ENCODE measurements around the gene ANKRD27. TPM values are rescaled to one million over a fixed set of nuclear protein-coding genes. Genes with fewer than 3 reads are reported as not detected.

Gene ANKRD27
- total and polyA plus RNA-seq, 11 donors: 5.8 to 47.5 (median 17.9) TPM

DNA sequence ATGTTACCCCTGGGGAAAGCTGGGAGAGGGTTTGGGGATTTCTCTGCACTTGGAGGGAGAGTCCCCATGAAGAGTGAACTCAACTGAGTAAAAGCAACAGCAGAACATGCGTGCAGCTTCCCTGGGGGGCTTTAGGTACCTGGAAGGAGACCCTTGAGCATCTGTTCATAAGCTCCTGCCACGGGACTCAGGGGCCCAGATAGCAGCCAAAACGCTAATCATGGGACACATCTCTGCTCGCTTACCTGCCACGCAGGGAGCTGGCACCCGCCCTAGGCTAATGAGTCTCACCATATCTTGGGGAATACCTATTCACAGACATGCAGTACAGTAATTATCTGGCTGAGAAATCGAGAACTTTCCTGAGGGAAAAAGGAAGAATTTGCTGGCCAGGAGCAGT, 60.1 kb downstream of the ANKRD27 start:
- Histone ChIP-seq H3K27me3 (no peaks in the 10 kb centered on the region), H3K4me1 (no peaks in the 10 kb centered on the region), H3K27ac (no peak overlapping the region), H3K36me3 (peaks cover 0 to 94% (median 90%) of the 10 kb centered on the region in 9 donors), H3K4me3 (no peak overlapping the region), H3K9me3 (peaks cover 0 to 14% (median 0%) of the 10 kb centered on the region in 12 donors)
- intact Hi-C loops (cut with DNase I): no loop called here
- DNase-seq (no peak), ATAC-seq (no peak)
- 92 to 97% (median 96%) methylated on average over 7 of the region's 7 CpGs for WGBS, 4 donors
- TF ChIP-seq POLR2A (IDR thresholded peaks at IDR 0.05): no peak
- TF ChIP-seq, protein P1, sequence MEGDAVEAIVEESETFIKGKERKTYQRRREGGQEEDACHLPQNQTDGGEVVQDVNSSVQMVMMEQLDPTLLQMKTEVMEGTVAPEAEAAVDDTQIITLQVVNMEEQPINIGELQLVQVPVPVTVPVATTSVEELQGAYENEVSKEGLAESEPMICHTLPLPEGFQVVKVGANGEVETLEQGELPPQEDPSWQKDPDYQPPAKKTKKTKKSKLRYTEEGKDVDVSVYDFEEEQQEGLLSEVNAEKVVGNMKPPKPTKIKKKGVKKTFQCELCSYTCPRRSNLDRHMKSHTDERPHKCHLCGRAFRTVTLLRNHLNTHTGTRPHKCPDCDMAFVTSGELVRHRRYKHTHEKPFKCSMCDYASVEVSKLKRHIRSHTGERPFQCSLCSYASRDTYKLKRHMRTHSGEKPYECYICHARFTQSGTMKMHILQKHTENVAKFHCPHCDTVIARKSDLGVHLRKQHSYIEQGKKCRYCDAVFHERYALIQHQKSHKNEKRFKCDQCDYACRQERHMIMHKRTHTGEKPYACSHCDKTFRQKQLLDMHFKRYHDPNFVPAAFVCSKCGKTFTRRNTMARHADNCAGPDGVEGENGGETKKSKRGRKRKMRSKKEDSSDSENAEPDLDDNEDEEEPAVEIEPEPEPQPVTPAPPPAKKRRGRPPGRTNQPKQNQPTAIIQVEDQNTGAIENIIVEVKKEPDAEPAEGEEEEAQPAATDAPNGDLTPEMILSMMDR (IDR thresholded peaks at IDR 0.05): no peak

DNA sequence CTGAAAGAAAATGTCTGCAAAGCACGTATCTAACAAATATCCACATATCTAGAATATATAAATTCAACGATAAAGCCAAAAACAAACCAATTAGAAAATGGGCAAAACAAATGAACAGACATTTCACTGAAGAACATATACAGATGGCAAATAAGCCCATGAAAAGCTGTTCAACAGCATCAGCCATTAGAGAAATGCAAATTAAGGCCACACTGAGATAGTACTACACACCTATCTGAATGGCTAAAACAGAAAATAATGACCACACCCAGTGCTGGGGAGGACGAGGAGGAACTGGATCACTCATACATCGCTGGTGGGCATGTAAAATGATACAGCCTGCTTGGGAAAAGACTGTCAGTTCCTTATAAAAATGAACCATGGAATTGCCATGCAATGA, 62.0 kb downstream of the ANKRD27 start:
- 73 to 91% (median 86%) methylated on average over 4 of the region's 4 CpGs for WGBS, 4 donors
- no peak overlapping the region for H3K4me3 ChIP-seq
- intact Hi-C loops (cut with DNase I): no loop called here
- DNase-seq: no peak
- no peaks in the 10 kb centered on the region for H3K4me1 ChIP-seq
- no peak for TF ChIP-seq POLR2A (IDR thresholded peaks at IDR 0.05)
- TF ChIP-seq, protein P1 (IDR thresholded peaks at IDR 0.05): no peak
- no peak overlapping the region for H3K27ac ChIP-seq
- H3K9me3 ChIP-seq: peaks cover 0 to 14% (median 0%) of the 10 kb centered on the region in 12 donors
- peaks cover 0 to 90% (median 84%) of the 10 kb centered on the region in 9 donors for H3K36me3 ChIP-seq
- ATAC-seq: no peak
- H3K27me3 ChIP-seq: no peaks in the 10 kb centered on the region

DNA sequence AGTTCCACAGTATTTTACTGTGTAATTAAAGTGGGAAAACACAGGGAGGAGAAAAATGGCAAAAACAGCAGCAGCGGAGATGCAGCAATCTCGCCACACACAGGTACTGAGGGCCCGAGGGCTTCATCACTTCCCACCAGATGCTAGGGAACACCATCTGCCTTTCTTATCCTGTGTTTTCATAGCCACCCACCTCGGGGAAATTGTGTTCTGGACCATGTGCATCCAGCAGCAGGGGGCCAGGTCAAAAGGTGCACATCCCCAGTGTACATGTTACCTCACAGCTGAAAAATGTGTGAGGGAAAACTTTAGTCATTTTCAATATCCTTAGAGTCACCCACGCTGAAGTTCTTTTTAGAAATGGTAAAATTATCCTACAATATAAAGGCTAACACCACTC, 63.8 kb downstream of the ANKRD27 start:
- Histone ChIP-seq H3K27ac (no peak overlapping the region), H3K4me3 (no peak overlapping the region), H3K9me3 (peaks cover 0 to 14% (median 0%) of the 10 kb centered on the region in 12 donors), H3K36me3 (peaks cover 0 to 90% (median 82%) of the 10 kb centered on the region in 9 donors), H3K4me1 (no peaks in the 10 kb centered on the region), H3K27me3 (no peaks in the 10 kb centered on the region)
- DNase-seq: no peak
- intact Hi-C loops (cut with DNase I): no loop called here
- TF ChIP-seq, protein P1 (IDR thresholded peaks at IDR 0.05): no peak
- TF ChIP-seq POLR2A (IDR thresholded peaks at IDR 0.05): no peak
- no peak for ATAC-seq
- WGBS, 4 donors: 78 to 87% (median 83%) methylated on average over 5 of the region's 5 CpGs

DNA sequence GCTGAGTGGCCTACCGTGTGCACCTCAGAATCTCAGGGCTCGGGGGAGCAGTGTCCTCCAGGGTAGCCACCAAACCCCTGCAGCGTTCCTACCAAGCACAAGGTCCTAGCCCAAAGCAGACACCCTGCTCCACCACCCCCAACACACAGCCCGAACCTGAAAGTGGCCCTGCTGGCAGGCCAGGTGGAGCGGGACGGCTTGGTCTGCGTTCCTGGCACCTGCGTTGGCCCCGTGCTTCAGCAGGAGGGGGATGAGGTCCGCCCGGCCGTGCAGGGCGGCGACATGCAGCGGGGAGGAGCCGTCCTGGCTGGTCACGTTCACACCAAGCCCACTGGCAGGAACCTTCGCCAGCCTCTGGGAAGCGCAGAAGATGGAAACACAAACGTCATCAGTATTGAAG, 67.5 kb downstream of the ANKRD27 start:
- Histone ChIP-seq H3K4me1 (no peaks in the 10 kb centered on the region), H3K36me3 (peaks cover 6 to 90% (median 82%) of the 10 kb centered on the region in 9 donors), H3K27me3 (no peaks in the 10 kb centered on the region), H3K27ac (no peak overlapping the region), H3K9me3 (peaks cover 0 to 4% (median 0%) of the 10 kb centered on the region in 12 donors), H3K4me3 (no peak overlapping the region)
- intact Hi-C loops (cut with DNase I): loop anchor here in 1 of 10 donors (10.0 kb wide), 1 partner anchor 87 kb away; the partner anchor contains the start of gene NUDT19
- ATAC-seq: no peak
- TF ChIP-seq, protein P1 (IDR thresholded peaks at IDR 0.05): no peak
- TF ChIP-seq POLR2A (IDR thresholded peaks at IDR 0.05): no peak
- DNase-seq: no peak
- 96 to 98% (median 96%) methylated on average over 17 to 20 of the region's 20 CpGs for WGBS, 4 donors

Data from heart left ventricle (tissue), 16 donors.